Stimulated activated CD8-positive, alpha-beta memory T cell treated with anti-CD3 and anti-CD28 coated beads, Interleukin-12 subunit alpha, Interleukin-12 subunit beta, amount 100 ng/mL, for 24 hours (primary cell): ENCODE data around the gene R3HDM2.

Experiments
- DNase-seq: peaks from one replicate; pipeline ENCODE4 v3.0.0-alpha.2; 2020; ENCODE audit errors: extremely low read depth

The R3HDM2 gene

GRCh38 chr12:57268264-57268663 lies 162.6 kb downstream of the R3HDM2 start:
- DNase-seq = no peak

GRCh38 chr12:57266681-57267080 lies 164.2 kb downstream of the R3HDM2 start:
- no peak for DNase-seq

- DNase-seq = no peak
These were observed 167.7 kb downstream of the R3HDM2 start for GRCh38 chr12:57263096-57263495.

DNA sequence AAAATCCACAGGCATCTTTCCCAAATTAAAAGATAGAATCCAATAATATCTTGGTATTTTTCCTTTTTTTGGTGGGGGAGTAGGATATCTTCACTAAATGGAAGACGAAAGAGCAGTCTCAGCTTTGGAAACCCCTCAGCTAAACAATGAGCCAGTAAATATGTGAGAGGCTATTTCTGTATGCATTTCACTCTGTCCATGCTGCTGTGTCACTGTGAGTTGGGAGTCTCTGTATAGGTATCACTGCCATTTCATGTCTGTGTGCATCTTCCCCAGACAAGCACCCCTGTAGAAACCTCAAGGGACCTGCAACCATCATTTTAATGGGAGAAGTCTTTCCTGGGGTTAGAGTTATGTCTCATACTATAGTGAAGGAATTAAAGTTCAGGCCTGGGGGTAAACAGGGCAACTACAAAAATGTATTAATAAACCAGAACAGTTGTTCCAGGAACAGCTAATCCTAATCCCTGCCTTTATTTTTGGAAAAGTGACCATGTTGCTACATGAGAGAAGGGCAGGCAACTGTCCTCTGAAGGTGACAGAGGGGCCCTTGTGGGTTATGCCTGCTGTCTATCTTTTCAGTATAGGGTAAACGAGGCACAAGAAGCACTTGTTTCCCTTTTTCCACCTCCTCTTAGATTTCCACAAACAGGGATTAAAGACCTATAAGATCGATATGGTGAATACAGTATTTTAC lies 168.6 kb downstream of the R3HDM2 start:
- no peak for DNase-seq

- DNase-seq = no peak
These were observed 169.4 kb downstream of the R3HDM2 start for GRCh38 chr12:57261428-57261865.

GRCh38 chr12:57260366-57260765 lies 170.5 kb downstream of the R3HDM2 start:
- no peak for DNase-seq

- DNase-seq = no peak
These were observed 171.6 kb downstream of the R3HDM2 start for GRCh38 chr12:57258977-57259970.

GRCh38 chr12:57255916-57256315 lies 174.9 kb downstream of the R3HDM2 start:
- DNase-seq = no peak

DNA sequence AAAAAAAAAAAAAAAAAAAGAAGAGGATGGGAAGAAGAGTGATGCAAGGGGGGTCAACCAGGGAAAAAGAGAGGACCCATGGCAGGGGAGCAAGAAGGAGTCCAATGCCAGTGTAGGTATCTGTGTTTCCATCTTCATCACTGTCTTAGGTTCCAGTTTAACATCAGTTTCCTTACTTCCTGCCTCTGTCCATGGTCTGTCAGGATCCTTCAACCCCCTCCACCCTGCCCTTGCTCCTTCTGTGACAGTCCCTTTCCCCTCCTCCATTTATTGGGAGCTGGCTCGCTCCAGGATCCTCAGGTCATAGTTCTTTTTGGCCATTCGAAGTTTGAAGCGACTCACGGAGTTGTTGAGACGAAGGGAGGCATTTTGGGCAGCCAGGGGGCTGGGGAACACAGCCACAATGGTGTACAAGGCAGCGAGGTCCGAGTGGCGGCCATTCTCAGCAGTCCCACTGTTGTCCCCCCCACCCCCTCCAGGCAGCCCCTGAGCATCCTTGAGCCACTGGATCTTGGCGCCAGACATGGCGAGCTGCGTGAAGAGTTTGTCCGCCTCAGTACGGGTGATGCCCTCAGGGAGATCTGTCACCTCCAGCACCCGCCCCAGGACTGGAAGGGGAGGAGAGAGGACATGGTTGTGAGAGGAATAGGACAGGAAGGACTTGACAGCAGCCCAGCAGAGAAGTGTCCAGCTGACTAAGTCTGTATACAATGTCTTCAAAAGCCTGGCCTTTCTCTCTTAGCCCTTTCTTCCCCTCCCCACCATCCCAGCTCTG lies 176.2 kb downstream of the R3HDM2 start:
- DNase-seq = no peak

DNA sequence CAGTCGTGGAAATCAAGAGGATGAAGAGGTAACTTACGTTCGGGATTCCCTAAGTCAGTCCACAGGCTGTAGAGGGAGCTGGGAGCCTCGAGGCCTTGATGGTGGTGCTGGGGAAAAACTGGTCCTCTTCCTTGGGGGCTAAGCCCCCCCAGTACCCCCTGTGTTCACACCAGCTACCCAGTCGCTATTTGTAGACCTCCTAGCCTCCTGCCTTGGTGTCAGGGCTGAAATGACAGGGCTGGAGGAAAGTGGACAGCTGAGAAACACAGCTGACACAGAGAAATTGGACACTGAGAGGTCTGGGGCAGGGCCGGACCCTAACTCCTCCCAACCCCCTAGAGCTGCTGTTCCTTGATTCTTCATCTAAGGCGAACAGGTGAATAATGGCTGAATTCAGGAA lies 179.9 kb downstream of the R3HDM2 start, which contains the start of gene STAC3:
Gene STAC3 (minus strand): TSS at position 232 of the 400 bp plus-strand sequence. CDS start 1,551 bp downstream, outside the sequence.
- no peak for DNase-seq

GRCh38 chr12:57250541-57250940 lies 180.3 kb downstream of the R3HDM2 start:
- DNase-seq = no peak

DNA sequence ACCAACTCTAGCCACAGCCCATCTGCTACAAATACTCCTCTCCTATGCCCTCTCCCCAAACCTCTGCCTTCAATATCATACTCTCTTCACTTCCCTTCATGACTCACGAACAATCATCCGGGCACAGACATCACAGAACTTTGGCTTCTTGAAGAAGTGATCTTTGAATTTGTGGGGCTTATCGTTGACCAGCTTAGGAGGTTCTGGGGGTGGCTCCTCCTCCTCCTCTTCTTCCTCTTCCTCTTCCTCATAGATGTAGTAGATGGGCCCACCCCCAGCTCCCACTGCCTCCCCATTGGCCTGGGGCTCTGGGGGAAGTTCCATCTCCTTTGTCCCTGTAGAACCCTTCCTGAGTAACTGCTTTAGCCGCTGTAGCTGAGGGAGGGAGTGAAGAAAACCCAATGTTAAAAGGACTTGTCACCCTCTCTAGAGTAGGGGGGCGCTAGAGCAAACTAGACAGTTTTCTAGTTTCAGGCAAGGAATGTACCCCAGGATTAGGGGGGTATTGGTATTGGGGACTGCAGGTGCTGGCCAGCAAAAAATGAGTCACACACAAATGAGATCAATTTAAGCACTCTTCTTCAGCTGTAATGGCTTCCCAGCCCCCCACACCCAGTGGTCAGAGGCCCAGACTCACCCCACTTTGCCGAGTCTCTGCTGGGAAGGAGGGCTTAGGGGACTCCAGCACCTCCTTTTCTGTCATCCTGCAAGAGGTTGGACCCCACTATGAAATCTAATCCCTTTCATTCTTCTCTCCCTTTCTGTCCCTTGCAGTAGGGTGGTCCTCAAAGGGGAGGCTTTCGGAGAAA lies 181.7 kb downstream of the R3HDM2 start:
- DNase-seq = no peak

DNA sequence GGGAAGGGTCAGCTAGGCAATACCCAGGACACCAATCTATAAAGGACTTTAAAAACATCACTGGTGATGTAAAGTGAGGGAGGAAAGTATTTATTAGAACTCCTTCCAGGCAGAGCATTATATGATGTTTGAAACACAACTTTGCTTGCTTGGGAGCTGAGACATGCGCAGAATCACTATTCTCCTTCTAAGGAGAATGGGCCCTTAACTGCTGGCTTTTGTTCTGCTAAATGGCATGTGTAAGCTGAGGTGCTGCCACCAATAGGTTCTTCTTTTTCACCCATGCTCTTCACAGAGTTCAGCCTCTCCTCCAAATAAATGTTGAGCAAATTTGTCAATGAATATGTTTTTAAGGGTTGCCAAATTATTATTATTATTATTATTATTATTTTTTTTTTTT lies 183.8 kb downstream of the R3HDM2 start:
- DNase-seq = no peak

DNA sequence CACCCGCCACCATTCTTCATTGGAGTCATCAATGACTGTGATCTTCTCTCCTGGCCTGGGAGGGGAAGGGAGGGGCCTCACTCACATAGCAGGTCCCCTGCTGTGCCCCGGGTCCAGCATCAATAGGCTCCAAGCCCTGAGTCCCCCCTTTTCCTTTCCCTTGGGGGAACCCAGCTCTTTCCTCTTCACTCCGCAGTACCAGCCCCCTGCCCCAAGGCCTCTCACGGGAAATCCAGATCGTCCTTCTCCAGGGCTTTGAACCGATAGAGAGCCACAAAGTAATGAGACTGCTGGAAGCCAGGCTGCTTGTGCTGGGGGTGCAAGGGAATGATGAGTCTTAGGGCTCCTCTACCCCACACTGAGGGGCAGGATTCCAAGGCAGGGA lies 186.5 kb downstream of the R3HDM2 start:
- no peak for DNase-seq

GRCh38 chr12:57243521-57244311 lies 187.1 kb downstream of the R3HDM2 start:
- DNase-seq = no peak

DNA sequence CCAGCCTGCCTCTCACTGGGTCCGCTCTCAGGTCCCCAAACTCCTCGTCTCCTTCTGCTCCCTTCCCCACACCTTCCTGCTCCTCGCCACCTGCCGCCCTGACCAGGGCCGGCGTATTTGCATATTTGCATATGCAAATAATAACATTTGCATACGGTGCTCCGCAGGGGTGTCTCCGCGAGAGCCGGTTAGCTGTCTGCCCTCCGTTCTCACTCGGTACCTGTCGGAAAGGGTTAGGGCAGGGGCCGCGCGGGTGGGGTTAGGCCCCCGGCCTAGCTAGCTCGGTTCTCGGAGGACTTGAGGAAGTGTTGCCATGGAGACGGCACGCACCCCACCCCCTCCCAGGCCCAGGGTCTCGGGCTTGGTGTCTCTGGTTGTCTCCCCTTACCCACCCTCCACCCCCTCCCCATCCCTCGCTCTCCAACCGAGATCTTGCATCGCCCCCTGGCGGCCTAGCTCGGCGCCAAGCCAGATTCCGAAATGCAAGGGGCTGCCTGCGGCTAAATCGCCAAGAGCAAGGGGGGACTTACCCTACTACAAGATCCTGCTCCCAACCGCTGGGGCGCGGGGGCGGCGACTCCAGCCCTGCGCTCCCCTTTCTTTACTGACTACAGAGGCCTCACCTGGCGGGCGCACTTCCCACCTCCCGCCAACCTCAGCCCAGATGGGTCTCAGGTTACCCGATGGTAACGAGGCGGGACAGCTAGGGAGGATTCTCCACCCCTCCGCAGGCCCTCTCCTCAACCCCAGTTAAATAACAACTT lies 188.0 kb downstream of the R3HDM2 start:
- DNase-seq = no peak

GRCh38 chr12:57242329-57242690 lies 188.5 kb downstream of the R3HDM2 start:
- no peak for DNase-seq

GRCh38 chr12:57241402-57242310 lies 189.2 kb downstream of the R3HDM2 start:
- no peak for DNase-seq
